GM23338 (cell line): ENCODE results near the gene CD4. TPM values are rescaled to one million over a fixed set of nuclear protein-coding genes. Genes with fewer than 3 reads are reported as not detected.

ENCODE experiments used
- ATAC-seq: fragments of 200-7000 bp; cut with Tn5 transposase; 3 replicates; pipeline ENCODE4 v1.9.1; 2020
- DNase-seq: peaks from one replicate; pipeline ENCODE4 v3.0.0-alpha.2; 2015; ENCODE audit warnings: low spot score
- H2AFZ ChIP-seq: fragments of 200-600 bp; sonication (generic); 2 replicates; pipeline ENCODE4 v1.8.0; 2016; ENCODE audit warnings: antibody characterized with exemption, mild to moderate bottlenecking, moderate library complexity
- H3F3A ChIP-seq: fragments of 200-600 bp; sonication (generic); replicated peaks from 2 replicates; pipeline ENCODE4 v1.8.0; 2017; ENCODE audit warnings: antibody characterized with exemption, mixed run types, low read depth
- H3K27ac ChIP-seq: fragments of 200-600 bp; sonication (generic); 2 replicates; pipeline ENCODE4 v1.6.1; 2016; ENCODE audit warnings: low read depth
- H3K27me3 ChIP-seq: fragments of 200-600 bp; sonication (generic); 2 replicates; pipeline ENCODE4 v1.8.0; 2016; ENCODE audit warnings: mild to moderate bottlenecking, mixed run types, moderate library complexity; ENCODE audit not compliant: insufficient read depth
- H3K36me3 ChIP-seq: fragments of 200-600 bp; sonication (generic); 2 replicates; pipeline ENCODE4 v1.8.0; 2016; ENCODE audit warnings: mild to moderate bottlenecking; ENCODE audit not compliant: insufficient read depth
- H3K4me1 ChIP-seq: fragments of 200-600 bp; sonication (generic); 2 replicates; pipeline ENCODE4 v1.8.0; 2016; ENCODE audit warnings: mild to moderate bottlenecking, moderate library complexity; ENCODE audit not compliant: insufficient read depth
- H3K4me2 ChIP-seq: fragments of 200-600 bp; sonication (generic); 2 replicates; pipeline ENCODE4 v1.7.1; 2017; ENCODE audit warnings: mixed run types
- H3K4me3 ChIP-seq: fragments of 200-600 bp; sonication (generic); 2 replicates; pipeline ENCODE4 v1.6.1; 2016; ENCODE audit warnings: mixed run types
- H3K79me2 ChIP-seq: fragments of 200-600 bp; sonication (generic); replicated peaks from 2 replicates; pipeline ENCODE4 v1.8.0; 2017; ENCODE audit warnings: mild to moderate bottlenecking; ENCODE audit not compliant: insufficient read depth
- H3K9me2 ChIP-seq: fragments of 200-600 bp; sonication (generic); 2 replicates; pipeline ENCODE4 v1.8.0; 2017; ENCODE audit not compliant: insufficient read depth
- H4K20me1 ChIP-seq: fragments of 200-600 bp; sonication (generic); replicated peaks from 2 replicates; pipeline ENCODE4 v1.8.0; 2017; ENCODE audit warnings: mild to moderate bottlenecking; ENCODE audit not compliant: insufficient read depth
- H3K27ac Mint-ChIP-seq: 2 replicates; pipeline ENCODE4 v1.8.0; 2020; ENCODE audit warnings: inconsistent platforms, mild to moderate bottlenecking, moderate library complexity, mixed read lengths
- H3K27me3 Mint-ChIP-seq: 3 replicates; pipeline ENCODE4 v1.8.0; 2022; ENCODE audit warnings: low read depth, mild to moderate bottlenecking, moderate library complexity, mixed read lengths, inconsistent platforms; ENCODE audit not compliant: insufficient read depth, poor library complexity
- H3K36me3 Mint-ChIP-seq: 3 replicates; pipeline ENCODE4 v1.8.0; 2021; ENCODE audit warnings: low read depth, mild to moderate bottlenecking, inconsistent platforms, moderate library complexity, mixed read lengths
- H3K4me1 Mint-ChIP-seq: 3 replicates; pipeline ENCODE4 v1.8.0; 2020; ENCODE audit warnings: mild to moderate bottlenecking, inconsistent platforms, mixed read lengths
- H3K4me3 Mint-ChIP-seq: 3 replicates; pipeline ENCODE4 v1.8.0; 2021; ENCODE audit warnings: moderate library complexity, mild to moderate bottlenecking, inconsistent platforms, mixed read lengths
- H3K9me3 Mint-ChIP-seq: 3 replicates; pipeline ENCODE4 v1.8.0; 2020; ENCODE audit warnings: moderate library complexity, mild to moderate bottlenecking, inconsistent platforms, mixed read lengths
- CREB1 ChIP-seq: fragments of 250-450 bp; sonication (Bioruptor Pico); IDR thresholded peaks from 2 replicates; pipeline ENCODE4 v1.5.0; 2020; ENCODE audit warnings: low read depth, mild to moderate bottlenecking, moderate library complexity
- EZH2 ChIP-seq: fragments of 200-600 bp; sonication (generic); IDR thresholded peaks from one replicate; pipeline ENCODE4 v1.8.0; 2017; ENCODE audit warnings: antibody characterized with exemption, mild to moderate bottlenecking, low read depth; ENCODE audit not compliant: unreplicated experiment
- EZH2phosphoT487 ChIP-seq: fragments of 200-600 bp; sonication (generic); IDR thresholded peaks from one replicate; pipeline ENCODE4 v1.8.1; 2018; ENCODE audit warnings: antibody characterized with exemption; ENCODE audit not compliant: unreplicated experiment
- JUNB ChIP-seq: IDR thresholded peaks from one replicate; pipeline ENCODE4 v1.6.1; 2016; ENCODE audit warnings: antibody characterized with exemption; ENCODE audit not compliant: unreplicated experiment
- NANOG ChIP-seq: IDR thresholded peaks from 2 replicates; pipeline ENCODE4 v1.6.1; 2016; ENCODE audit warnings: antibody characterized with exemption, borderline replicate concordance
- POLR2AphosphoS5 ChIP-seq: IDR thresholded peaks from 2 replicates; pipeline ENCODE4 v1.6.1; 2016; ENCODE audit warnings: antibody characterized with exemption, low read depth
- STAT1 ChIP-seq: IDR thresholded peaks from one replicate; pipeline ENCODE4 v1.6.1; 2016; ENCODE audit warnings: antibody characterized with exemption; ENCODE audit not compliant: unreplicated experiment
- ZNF114 ChIP-seq: fragments of 250-450 bp; sonication (Bioruptor Pico); IDR thresholded peaks from 2 replicates; pipeline ENCODE4 v1.5.0; 2020; ENCODE audit warnings: mild to moderate bottlenecking, moderate library complexity
- polyA plus RNA-seq: library from polyadenylated mRNA; unstranded; fragments of >200 nt; fragmentation: Nextera tagmentation; extraction: Ambion mirVana; gene quantifications from 2 replicates; pipeline ENCODE4 v1.2.1, GENCODE V29; 2016
- total RNA-seq: library from RNA; depleted of rRNA; stranded (reverse); fragments of >200 nt; shearing (Covaris generic); gene quantifications from 2 replicates; pipeline ENCODE4 v1.2.3, GENCODE V29; 2014
- TF ChIP-seq, protein P1 (sequence below): fragments of 250-450 bp; sonication (Bioruptor Pico); IDR thresholded peaks from 2 replicates; pipeline ENCODE4 v1.5.0; 2020; ENCODE audit warnings: mild to moderate bottlenecking, moderate library complexity
- TF ChIP-seq, protein P2 (sequence below): IDR thresholded peaks from 2 replicates; pipeline ENCODE4 v1.6.1; 2016; ENCODE audit warnings: antibody characterized with exemption
- TF ChIP-seq, protein P3 (sequence below), 2 experiments: fragments of 200-600 bp in 1 of 2; sonication (generic) in 1 of 2; conservative IDR thresholded peaks; 2 replicates each; pipeline versions ENCODE4 v1.5.1 to v1.6.1; 2016 to 2017; ENCODE audit warnings: antibody characterized with exemption in 2 of 2, low read depth in 2 of 2, mild to moderate bottlenecking in 2 of 2, moderate library complexity in 1 of 2
- TF ChIP-seq, protein P4 (sequence below): IDR thresholded peaks from one replicate; pipeline ENCODE4 v1.6.1; 2018; ENCODE audit warnings: antibody characterized with exemption; ENCODE audit not compliant: unreplicated experiment

CD4 gene
- total and polyA plus RNA-seq, 2 experiments from 2014 or later, result 1.5 to 2.0 TPM

DNA sequence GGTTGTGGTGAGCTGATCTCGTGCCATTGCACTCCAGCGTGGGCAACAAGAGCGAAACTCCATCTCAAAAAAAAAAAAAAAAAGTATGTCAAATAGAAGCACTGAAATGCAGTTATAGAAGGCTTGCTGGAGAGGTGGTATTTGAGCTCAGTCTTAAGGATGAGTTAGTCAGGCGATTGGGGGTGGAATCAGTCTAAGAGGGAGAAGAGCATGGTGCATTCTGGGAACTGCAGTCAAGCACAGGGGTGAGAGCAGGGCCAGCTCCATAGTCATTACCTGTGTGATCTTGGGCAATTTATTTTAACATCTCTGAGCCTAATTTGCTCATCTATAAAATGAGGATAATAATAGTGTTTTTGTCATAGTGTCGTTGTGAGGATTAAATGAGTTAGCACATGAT, 45.5 kb downstream of the CD4 start (continued):
- TF ChIP-seq, protein P1, sequence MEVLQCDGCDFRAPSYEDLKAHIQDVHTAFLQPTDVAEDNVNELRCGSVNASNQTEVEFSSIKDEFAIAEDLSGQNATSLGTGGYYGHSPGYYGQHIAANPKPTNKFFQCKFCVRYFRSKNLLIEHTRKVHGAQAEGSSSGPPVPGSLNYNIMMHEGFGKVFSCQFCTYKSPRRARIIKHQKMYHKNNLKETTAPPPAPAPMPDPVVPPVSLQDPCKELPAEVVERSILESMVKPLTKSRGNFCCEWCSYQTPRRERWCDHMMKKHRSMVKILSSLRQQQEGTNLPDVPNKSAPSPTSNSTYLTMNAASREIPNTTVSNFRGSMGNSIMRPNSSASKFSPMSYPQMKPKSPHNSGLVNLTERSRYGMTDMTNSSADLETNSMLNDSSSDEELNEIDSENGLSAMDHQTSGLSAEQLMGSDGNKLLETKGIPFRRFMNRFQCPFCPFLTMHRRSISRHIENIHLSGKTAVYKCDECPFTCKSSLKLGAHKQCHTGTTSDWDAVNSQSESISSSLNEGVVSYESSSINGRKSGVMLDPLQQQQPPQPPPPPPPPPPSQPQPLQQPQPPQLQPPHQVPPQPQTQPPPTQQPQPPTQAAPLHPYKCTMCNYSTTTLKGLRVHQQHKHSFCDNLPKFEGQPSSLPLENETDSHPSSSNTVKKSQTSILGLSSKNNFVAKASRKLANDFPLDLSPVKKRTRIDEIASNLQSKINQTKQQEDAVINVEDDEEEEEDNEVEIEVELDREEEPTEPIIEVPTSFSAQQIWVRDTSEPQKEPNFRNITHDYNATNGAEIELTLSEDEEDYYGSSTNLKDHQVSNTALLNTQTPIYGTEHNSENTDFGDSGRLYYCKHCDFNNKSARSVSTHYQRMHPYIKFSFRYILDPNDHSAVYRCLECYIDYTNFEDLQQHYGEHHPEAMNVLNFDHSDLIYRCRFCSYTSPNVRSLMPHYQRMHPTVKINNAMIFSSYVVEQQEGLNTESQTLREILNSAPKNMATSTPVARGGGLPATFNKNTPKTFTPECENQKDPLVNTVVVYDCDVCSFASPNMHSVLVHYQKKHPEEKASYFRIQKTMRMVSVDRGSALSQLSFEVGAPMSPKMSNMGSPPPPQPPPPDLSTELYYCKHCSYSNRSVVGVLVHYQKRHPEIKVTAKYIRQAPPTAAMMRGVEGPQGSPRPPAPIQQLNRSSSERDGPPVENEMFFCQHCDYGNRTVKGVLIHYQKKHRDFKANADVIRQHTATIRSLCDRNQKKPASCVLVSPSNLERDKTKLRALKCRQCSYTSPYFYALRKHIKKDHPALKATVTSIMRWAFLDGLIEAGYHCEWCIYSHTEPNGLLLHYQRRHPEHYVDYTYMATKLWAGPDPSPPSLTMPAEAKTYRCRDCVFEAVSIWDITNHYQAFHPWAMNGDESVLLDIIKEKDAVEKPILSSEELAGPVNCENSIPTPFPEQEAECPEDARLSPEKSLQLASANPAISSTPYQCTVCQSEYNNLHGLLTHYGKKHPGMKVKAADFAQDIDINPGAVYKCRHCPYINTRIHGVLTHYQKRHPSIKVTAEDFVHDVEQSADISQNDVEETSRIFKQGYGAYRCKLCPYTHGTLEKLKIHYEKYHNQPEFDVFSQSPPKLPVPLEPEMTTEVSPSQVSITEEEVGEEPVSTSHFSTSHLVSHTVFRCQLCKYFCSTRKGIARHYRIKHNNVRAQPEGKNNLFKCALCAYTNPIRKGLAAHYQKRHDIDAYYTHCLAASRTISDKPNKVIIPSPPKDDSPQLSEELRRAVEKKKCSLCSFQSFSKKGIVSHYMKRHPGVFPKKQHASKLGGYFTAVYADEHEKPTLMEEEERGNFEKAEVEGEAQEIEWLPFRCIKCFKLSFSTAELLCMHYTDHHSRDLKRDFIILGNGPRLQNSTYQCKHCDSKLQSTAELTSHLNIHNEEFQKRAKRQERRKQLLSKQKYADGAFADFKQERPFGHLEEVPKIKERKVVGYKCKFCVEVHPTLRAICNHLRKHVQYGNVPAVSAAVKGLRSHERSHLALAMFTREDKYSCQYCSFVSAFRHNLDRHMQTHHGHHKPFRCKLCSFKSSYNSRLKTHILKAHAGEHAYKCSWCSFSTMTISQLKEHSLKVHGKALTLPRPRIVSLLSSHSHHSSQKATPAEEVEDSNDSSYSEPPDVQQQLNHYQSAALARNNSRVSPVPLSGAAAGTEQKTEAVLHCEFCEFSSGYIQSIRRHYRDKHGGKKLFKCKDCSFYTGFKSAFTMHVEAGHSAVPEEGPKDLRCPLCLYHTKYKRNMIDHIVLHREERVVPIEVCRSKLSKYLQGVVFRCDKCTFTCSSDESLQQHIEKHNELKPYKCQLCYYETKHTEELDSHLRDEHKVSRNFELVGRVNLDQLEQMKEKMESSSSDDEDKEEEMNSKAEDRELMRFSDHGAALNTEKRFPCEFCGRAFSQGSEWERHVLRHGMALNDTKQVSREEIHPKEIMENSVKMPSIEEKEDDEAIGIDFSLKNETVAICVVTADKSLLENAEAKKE (CRISPR knock-in tag), result no peak

DNA sequence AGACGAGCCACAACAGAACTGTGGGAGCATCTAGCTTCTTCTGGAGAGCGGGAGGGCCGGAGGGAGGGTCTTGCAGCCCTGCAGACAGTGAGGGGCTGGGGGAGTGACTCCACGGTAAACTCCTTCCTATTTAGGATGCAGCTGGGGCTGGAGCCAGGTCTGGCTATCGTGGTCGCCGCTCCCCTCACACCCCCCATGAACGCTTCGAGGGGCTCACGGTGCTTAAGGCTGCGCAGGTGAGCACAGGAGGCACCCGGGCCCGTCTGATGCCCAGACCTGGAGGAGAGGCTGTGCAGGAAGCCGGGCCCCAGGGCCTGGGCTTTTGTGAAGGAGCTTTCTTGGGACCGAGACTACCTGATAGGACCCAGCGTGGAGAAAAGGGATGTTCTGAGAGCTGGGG, 47.5 kb downstream of the CD4 start:
- no peaks in the 10 kb centered on the region for H3K9me2 ChIP-seq
- Mint-ChIP-seq H3K9me3 (no peaks in the 10 kb centered on the region), H3K27ac (no peak overlapping the region), H3K4me3 (no peak overlapping the region), H3K36me3 (peaks cover 67% of the 10 kb centered on the region), H3K27me3 (peaks cover 22% of the 10 kb centered on the region), H3K4me1 (peaks cover 23% of the 10 kb centered on the region)
- no peak overlapping the region for H3K27ac ChIP-seq
- peaks cover 5% of the 10 kb centered on the region; the same call in 1 of the 2 replicates for H3K4me1 ChIP-seq
- H4K20me1 ChIP-seq, result peaks cover 3% of the 10 kb centered on the region; the same call in 1 of the 2 replicates
- no peaks in the 10 kb centered on the region for H3K79me2 ChIP-seq
- no peak overlapping the region for H3K4me2 ChIP-seq
- no peaks in the 10 kb centered on the region for H3K27me3 ChIP-seq
- H2AFZ ChIP-seq, result no peak overlapping the region
- DNase-seq, result no peak
- no peak overlapping the region for H3K4me3 ChIP-seq
- ATAC-seq, result no peak
- H3K36me3 ChIP-seq, result peaks cover 5% of the 10 kb centered on the region; the same call in 1 of the 2 replicates
- peaks cover 18% of the 10 kb centered on the region; the same call in 1 of the 2 replicates for H3F3A ChIP-seq
- TF ChIP-seq JUNB (no peak), POLR2AphosphoS5 (no peak), EZH2 (no peak), CREB1 (CRISPR knock-in tag) (no peak), STAT1 (no peak), NANOG (no peak), ZNF114 (no peak), EZH2phosphoT487 (no peak)
- TF ChIP-seq, protein P2, sequence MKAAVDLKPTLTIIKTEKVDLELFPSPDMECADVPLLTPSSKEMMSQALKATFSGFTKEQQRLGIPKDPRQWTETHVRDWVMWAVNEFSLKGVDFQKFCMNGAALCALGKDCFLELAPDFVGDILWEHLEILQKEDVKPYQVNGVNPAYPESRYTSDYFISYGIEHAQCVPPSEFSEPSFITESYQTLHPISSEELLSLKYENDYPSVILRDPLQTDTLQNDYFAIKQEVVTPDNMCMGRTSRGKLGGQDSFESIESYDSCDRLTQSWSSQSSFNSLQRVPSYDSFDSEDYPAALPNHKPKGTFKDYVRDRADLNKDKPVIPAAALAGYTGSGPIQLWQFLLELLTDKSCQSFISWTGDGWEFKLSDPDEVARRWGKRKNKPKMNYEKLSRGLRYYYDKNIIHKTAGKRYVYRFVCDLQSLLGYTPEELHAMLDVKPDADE, result no peak
- TF ChIP-seq, protein P3, sequence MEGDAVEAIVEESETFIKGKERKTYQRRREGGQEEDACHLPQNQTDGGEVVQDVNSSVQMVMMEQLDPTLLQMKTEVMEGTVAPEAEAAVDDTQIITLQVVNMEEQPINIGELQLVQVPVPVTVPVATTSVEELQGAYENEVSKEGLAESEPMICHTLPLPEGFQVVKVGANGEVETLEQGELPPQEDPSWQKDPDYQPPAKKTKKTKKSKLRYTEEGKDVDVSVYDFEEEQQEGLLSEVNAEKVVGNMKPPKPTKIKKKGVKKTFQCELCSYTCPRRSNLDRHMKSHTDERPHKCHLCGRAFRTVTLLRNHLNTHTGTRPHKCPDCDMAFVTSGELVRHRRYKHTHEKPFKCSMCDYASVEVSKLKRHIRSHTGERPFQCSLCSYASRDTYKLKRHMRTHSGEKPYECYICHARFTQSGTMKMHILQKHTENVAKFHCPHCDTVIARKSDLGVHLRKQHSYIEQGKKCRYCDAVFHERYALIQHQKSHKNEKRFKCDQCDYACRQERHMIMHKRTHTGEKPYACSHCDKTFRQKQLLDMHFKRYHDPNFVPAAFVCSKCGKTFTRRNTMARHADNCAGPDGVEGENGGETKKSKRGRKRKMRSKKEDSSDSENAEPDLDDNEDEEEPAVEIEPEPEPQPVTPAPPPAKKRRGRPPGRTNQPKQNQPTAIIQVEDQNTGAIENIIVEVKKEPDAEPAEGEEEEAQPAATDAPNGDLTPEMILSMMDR (conservative IDR thresholded peaks at IDR 0.05; ENCODE audit: low read depth in 2 of 2), result no peak
- TF ChIP-seq, protein P4, sequence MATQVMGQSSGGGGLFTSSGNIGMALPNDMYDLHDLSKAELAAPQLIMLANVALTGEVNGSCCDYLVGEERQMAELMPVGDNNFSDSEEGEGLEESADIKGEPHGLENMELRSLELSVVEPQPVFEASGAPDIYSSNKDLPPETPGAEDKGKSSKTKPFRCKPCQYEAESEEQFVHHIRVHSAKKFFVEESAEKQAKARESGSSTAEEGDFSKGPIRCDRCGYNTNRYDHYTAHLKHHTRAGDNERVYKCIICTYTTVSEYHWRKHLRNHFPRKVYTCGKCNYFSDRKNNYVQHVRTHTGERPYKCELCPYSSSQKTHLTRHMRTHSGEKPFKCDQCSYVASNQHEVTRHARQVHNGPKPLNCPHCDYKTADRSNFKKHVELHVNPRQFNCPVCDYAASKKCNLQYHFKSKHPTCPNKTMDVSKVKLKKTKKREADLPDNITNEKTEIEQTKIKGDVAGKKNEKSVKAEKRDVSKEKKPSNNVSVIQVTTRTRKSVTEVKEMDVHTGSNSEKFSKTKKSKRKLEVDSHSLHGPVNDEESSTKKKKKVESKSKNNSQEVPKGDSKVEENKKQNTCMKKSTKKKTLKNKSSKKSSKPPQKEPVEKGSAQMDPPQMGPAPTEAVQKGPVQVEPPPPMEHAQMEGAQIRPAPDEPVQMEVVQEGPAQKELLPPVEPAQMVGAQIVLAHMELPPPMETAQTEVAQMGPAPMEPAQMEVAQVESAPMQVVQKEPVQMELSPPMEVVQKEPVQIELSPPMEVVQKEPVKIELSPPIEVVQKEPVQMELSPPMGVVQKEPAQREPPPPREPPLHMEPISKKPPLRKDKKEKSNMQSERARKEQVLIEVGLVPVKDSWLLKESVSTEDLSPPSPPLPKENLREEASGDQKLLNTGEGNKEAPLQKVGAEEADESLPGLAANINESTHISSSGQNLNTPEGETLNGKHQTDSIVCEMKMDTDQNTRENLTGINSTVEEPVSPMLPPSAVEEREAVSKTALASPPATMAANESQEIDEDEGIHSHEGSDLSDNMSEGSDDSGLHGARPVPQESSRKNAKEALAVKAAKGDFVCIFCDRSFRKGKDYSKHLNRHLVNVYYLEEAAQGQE, result no peak
